ENCODE results near the gene TMOD2.

The TMOD2 gene

DNA sequence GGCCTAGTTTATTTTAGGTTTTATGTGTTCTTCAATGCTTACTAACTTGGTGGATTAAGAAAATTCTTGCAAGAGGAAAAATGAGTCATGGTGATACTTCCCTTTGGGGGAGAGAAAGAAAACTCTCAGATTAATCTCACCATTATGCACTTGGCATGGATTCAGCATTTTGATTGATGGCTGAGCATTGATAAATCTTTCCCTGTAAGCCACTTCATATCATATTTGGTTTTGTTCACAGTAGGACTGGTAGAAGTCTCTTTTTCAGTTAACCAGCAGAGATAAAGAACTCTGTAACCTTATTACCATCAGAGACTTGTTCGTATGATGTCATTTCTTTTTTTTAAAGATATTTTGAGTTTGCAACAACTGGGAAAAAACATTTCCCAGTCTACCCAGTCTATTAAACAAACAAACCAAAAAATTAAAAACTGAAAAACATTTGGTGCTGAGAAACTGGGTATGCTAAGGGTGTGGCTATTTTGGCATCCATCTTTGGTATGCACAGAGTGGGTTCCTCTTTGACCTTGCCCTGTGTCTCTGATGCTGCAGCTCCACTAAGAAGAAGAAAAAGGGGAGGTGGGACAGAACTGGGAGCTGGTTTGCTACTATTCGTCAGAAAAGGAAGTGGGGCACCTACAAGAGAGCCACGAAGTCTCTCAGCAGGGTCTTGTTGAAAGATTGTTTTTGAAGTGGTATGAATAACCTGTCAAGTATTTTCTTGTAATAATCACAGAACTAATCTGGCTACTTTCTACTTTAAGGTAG is 95.2 kb downstream of the TMOD2 start:
- TF ChIP-seq ZFX (IDR thresholded peaks at IDR 0.05): no peak
- TF ChIP-seq, protein P1, sequence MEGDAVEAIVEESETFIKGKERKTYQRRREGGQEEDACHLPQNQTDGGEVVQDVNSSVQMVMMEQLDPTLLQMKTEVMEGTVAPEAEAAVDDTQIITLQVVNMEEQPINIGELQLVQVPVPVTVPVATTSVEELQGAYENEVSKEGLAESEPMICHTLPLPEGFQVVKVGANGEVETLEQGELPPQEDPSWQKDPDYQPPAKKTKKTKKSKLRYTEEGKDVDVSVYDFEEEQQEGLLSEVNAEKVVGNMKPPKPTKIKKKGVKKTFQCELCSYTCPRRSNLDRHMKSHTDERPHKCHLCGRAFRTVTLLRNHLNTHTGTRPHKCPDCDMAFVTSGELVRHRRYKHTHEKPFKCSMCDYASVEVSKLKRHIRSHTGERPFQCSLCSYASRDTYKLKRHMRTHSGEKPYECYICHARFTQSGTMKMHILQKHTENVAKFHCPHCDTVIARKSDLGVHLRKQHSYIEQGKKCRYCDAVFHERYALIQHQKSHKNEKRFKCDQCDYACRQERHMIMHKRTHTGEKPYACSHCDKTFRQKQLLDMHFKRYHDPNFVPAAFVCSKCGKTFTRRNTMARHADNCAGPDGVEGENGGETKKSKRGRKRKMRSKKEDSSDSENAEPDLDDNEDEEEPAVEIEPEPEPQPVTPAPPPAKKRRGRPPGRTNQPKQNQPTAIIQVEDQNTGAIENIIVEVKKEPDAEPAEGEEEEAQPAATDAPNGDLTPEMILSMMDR (conservative IDR thresholded peaks at IDR 0.05): no peak
- H3K27ac ChIP-seq: no peak overlapping the region

- TF ChIP-seq ZFX (IDR thresholded peaks at IDR 0.05): no peak
- TF ChIP-seq, protein P1 (conservative IDR thresholded peaks at IDR 0.05): no peak
- no peak overlapping the region for H3K27ac ChIP-seq
These were observed 97.4 kb downstream of the TMOD2 start for GRCh38 chr15:51848811-51849210.

DNA sequence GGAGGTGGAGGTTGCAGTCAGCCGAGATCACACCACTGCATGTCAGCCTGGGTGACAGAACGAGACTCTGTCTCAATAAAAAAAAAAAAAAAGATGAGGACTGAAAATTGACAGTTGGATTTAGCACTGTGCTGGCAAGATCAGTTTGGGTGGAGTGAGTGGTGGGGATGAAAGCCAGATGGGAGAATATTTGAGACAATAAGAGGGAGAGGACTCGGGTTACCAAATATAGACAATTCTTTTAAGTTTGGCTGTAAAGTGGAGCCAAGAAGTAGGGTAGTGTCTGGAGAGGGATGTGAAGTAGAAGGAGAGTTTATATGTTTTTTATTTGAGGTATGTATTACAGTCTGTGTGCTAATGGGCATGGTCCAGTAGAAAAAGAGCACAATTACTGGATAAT is 98.5 kb downstream of the TMOD2 start:
- H3K27ac ChIP-seq: no peak overlapping the region
- TF ChIP-seq ZFX (IDR thresholded peaks at IDR 0.05): no peak
- TF ChIP-seq, protein P1 (conservative IDR thresholded peaks at IDR 0.05): no peak

- TF ChIP-seq ZFX (IDR thresholded peaks at IDR 0.05): no peak
- TF ChIP-seq, protein P1 (conservative IDR thresholded peaks at IDR 0.05): no peak
- H3K27ac ChIP-seq: no peak overlapping the region
These were observed 102.6 kb downstream of the TMOD2 start for GRCh38 chr15:51853998-51854397.

DNA sequence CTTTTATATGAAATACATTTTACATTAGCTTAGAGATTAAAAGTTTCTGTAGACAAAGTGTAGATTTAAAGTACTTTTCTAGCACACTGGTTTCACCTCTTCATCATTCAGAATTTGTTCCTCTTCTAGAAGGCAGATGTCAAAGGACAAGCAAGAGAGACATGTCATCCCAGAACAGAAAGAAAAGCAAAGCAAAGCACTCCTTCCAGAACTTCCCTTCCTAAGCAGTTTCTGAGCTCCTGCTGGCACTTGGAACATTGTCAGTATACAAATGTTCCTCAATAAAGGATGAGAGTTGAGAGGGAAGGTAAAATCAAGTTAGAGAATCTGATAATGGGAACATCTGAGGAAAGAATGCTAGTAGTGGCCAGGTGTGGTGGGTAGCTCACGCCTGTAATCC is 104.2 kb downstream of the TMOD2 start:
- no peak overlapping the region for H3K27ac ChIP-seq
- no peak for TF ChIP-seq ZFX (IDR thresholded peaks at IDR 0.05)
- TF ChIP-seq, protein P1 (conservative IDR thresholded peaks at IDR 0.05): no peak

DNA sequence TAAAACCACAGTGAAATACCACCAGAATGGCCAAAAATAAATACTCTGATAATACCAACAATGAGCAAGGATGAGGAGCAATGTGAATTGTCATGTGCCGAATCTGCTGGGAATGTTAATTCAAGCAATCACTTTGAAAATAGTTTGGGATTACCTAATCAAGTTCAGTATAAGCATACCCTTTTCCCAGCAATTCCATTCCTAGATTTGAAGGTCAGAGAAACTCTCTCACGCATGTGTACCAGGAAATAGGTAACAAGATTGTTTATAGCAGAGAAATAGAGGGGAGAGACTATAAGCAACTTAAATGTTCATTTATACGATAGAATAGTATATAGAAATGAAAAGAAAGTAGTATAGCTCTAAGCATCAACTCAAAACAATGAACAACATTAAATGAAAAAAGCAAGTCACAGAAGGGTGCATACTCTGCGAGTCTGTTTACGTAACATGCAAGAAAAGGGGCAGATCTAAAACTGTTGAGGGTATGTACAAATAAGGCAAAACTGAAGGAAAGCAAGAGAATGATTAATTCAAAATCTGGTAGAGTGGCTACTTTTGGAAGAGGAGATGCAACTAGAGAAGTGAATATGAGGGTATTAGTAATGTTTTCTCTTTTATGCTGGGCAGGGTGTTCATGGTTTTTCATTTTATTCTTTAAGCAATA is 105.5 kb downstream of the TMOD2 start:
- no peak overlapping the region for H3K27ac ChIP-seq
- no peak for TF ChIP-seq ZFX (IDR thresholded peaks at IDR 0.05)
- TF ChIP-seq, protein P1 (conservative IDR thresholded peaks at IDR 0.05): no peak

Data from C4-2B (cell line).